ENCODE data around the gene ESCO1.
"Not testable (repeated sequence)": the region's sequence is repeated elsewhere in the genome, so short reads cannot be mapped to it uniquely, and the experiment has no call there.

DNA sequence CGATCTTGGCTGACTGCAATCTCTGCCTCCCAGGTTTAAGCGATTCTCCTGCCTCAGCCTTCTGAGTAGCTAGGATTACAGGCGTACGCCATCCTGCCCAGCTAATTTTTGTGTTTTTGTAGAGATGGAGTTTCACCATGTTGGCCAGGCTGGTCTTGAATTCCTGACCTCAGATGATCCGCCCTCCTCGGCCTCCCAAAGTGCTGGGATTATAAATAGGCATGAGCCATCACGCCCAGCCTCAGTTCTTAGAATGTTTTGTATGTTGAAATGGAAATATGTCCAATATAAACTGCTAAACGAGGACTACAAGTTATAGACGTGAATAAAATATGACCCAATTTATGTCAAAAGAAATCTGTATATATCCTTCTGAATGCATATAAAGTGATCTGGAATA, 21.1 kb upstream of the ESCO1 start:
- not testable (repeated sequence) for TF ChIP-seq POLR2AphosphoS5 (IDR thresholded peaks at IDR 0.05; ENCODE audit: low read depth, low read length); TAF1 (IDR thresholded peaks at IDR 0.05; ENCODE audit: borderline replicate concordance, low read depth, low read length); POLR2A (IDR thresholded peaks at IDR 0.05; ENCODE audit: low read depth, low read length)

Data from GM12892 (cell line).